ENCODE data around the gene PTRH1. TPM values are rescaled to one million over a fixed set of nuclear protein-coding genes. Genes with fewer than 3 reads are reported as not detected.

The PTRH1 gene
- total and polyA plus RNA-seq, 2 of the 13 experiments (the other 11 are each of a cell fraction or from before 2014, with no cell fraction given), result 4.0 to 10.4 TPM

- TF ChIP-seq ZNF646 (CRISPR knock-in tag; IDR thresholded peaks at IDR 0.05) (no peak), JUND (CRISPR knock-in tag; IDR thresholded peaks at IDR 0.05) (0 out of 2 replicates have a peak, but pooled peaks have one; percentile 21), ZMYM3 (CRISPR knock-in tag; IDR thresholded peaks at IDR 0.05) (no peak), GLMP (CRISPR knock-in tag; IDR thresholded peaks at IDR 0.05; ENCODE audit: borderline replicate concordance) (no peak), LRRFIP1 (CRISPR knock-in tag; conservative IDR thresholded peaks at IDR 0.05) (no peak), ZNF382 (CRISPR knock-in tag; IDR thresholded peaks at IDR 0.05; ENCODE audit: borderline replicate concordance) (no peak), TGIF2 (CRISPR knock-in tag; IDR thresholded peaks at IDR 0.05) (peak; percentile 71; the same call in 1 of the 2 replicates), HNRNPLL (IDR thresholded peaks at IDR 0.05; ENCODE audit: low read depth, low read length, poor library complexity, severe bottlenecking) (peak; percentile 49), ZBTB42 (CRISPR knock-in tag; IDR thresholded peaks at IDR 0.05) (no peak), FOXK1 (CRISPR knock-in tag; IDR thresholded peaks at IDR 0.05; ENCODE audit: borderline replicate concordance, low read depth) (peak; percentile 60; the same call in 1 of the 2 replicates), ISL2 (CRISPR knock-in tag; IDR thresholded peaks at IDR 0.05) (peak; percentile 21; the same call in 1 of the 2 replicates), RFX3 (CRISPR knock-in tag; IDR thresholded peaks at IDR 0.05) (peak; percentile 98), KLF13 (CRISPR knock-in tag; IDR thresholded peaks at IDR 0.05) (no peak; the same call in 1 of the 2 replicates), ZNF256 (CRISPR knock-in tag; conservative IDR thresholded peaks at IDR 0.05) (no peak), ZSCAN20 (CRISPR knock-in tag; IDR thresholded peaks at IDR 0.05; ENCODE audit: borderline replicate concordance) (no peak), SPEN (CRISPR knock-in tag; IDR thresholded peaks at IDR 0.05; ENCODE audit: low read depth) (peak; percentile 62), SETDB1 (CRISPR knock-in tag; IDR thresholded peaks at IDR 0.05; ENCODE audit: borderline replicate concordance) (no peak), FLYWCH1 (CRISPR knock-in tag; IDR thresholded peaks at IDR 0.05) (no peak), ZBTB3 (CRISPR knock-in tag; IDR thresholded peaks at IDR 0.05; ENCODE audit: borderline replicate concordance, low read depth) (peak; percentile 91; the same call in 1 of the 2 replicates), ARID2 (CRISPR knock-in tag; IDR thresholded peaks at IDR 0.05; ENCODE audit: borderline replicate concordance) (no peak)
Measured at GRCh38 chr9:127734747-127735529, 19.5 kb upstream of the PTRH1 start, which contains the start of gene TOR2A (continued).
